Neural progenitor cell (in vitro differentiated cells): ENCODE measurements around the gene P2RX7. TPM values are rescaled to one million over a fixed set of nuclear protein-coding genes. Genes with fewer than 3 reads are reported as not detected.

Experiments
- DNase-seq: peaks from one replicate; pipeline ENCODE4 v3.0.0-alpha.2; 2016; ENCODE audit warnings: low spot score
- H2AFZ ChIP-seq: fragments of 200-600 bp; sonication (generic); replicated peaks from 2 replicates; pipeline ENCODE4 v1.6.1; 2016; ENCODE audit warnings: antibody characterized with exemption
- H3F3A ChIP-seq: fragments of 200-600 bp; sonication (generic); 2 replicates; pipeline ENCODE4 v1.6.1; 2016; ENCODE audit warnings: antibody characterized with exemption, low read depth
- H3K27ac ChIP-seq: fragments of 200-600 bp; sonication (generic); 2 replicates; pipeline ENCODE4 v1.5.1; 2016; ENCODE audit warnings: mild to moderate bottlenecking
- H3K27me3 ChIP-seq: fragments of 200-600 bp; sonication (generic); 2 replicates; pipeline ENCODE4 v1.6.1; 2016; ENCODE audit warnings: mild to moderate bottlenecking, moderate library complexity
- H3K36me3 ChIP-seq: fragments of 200-600 bp; sonication (generic); 2 replicates; pipeline ENCODE4 v1.5.1; 2016
- H3K4me1 ChIP-seq: fragments of 200-600 bp; sonication (generic); 2 replicates; pipeline ENCODE4 v1.6.1; 2016; ENCODE audit warnings: mixed run types
- H3K4me2 ChIP-seq: fragments of 200-600 bp; sonication (generic); 2 replicates; pipeline ENCODE4 v1.6.1; 2016
- H3K4me3 ChIP-seq: fragments of 200-600 bp; sonication (generic); 2 replicates; pipeline ENCODE4 v1.5.1; 2016
- H3K79me2 ChIP-seq: fragments of 200-600 bp; sonication (generic); 2 replicates; pipeline ENCODE4 v1.6.1; 2016; ENCODE audit warnings: low read depth
- H3K9ac ChIP-seq: fragments of 200-600 bp; sonication (generic); 2 replicates; pipeline ENCODE4 v1.6.1; 2016
- H3K9me3 ChIP-seq: fragments of 200-600 bp; sonication (generic); 2 replicates; pipeline ENCODE4 v1.5.1; 2016; ENCODE audit warnings: low read depth
- H4K20me1 ChIP-seq: fragments of 200-600 bp; sonication (generic); 2 replicates; pipeline ENCODE4 v1.6.1; 2016; ENCODE audit warnings: low read depth
- H3K27ac Mint-ChIP-seq: 3 replicates; pipeline ENCODE4 v1.8.0; 2021; ENCODE audit warnings: mixed read lengths
- H3K27me3 Mint-ChIP-seq: 2 replicates; pipeline ENCODE4 v1.8.0; 2022; ENCODE audit warnings: low read depth, mild to moderate bottlenecking, inconsistent platforms, moderate library complexity, mixed read lengths; ENCODE audit not compliant: insufficient read depth
- H3K36me3 Mint-ChIP-seq: 3 replicates; pipeline ENCODE4 v1.8.0; 2021; ENCODE audit warnings: mixed read lengths
- H3K4me1 Mint-ChIP-seq: 3 replicates; pipeline ENCODE4 v1.8.0; 2021; ENCODE audit warnings: mixed read lengths
- H3K4me3 Mint-ChIP-seq: 3 replicates; pipeline ENCODE4 v1.8.0; 2021; ENCODE audit warnings: mild to moderate bottlenecking, moderate library complexity, mixed read lengths
- H3K9me3 Mint-ChIP-seq: 3 replicates; pipeline ENCODE4 v1.8.0; 2020; ENCODE audit warnings: mixed read lengths
- EZH2 ChIP-seq: fragments of 200-600 bp; sonication (generic); IDR thresholded peaks from 2 replicates; pipeline ENCODE4 v1.6.1; 2017; ENCODE audit warnings: antibody characterized with exemption, mild to moderate bottlenecking, moderate library complexity
- EZH2phosphoT487 ChIP-seq: fragments of 200-600 bp; sonication (generic); IDR thresholded peaks from 2 replicates; pipeline ENCODE4 v1.6.1; 2017; ENCODE audit warnings: antibody characterized with exemption
- total RNA-seq: library from RNA; depleted of rRNA; stranded (reverse); fragments of >200 nt; gene quantifications from 2 replicates; pipeline ENCODE4 v1.2.3, GENCODE V29; 2015; ENCODE audit warnings: low replicate concordance
- TF ChIP-seq, protein P1 (sequence below): fragments of 200-600 bp; sonication (generic); IDR thresholded peaks from 2 replicates; pipeline ENCODE4 v1.5.1; 2017; ENCODE audit warnings: antibody characterized with exemption, mild to moderate bottlenecking

Gene P2RX7
- total RNA-seq, 1 donor from 2014 or later: 0.71 TPM

- no peaks in the 10 kb centered on the region for H4K20me1 ChIP-seq
- H3K27ac ChIP-seq: no peak overlapping the region
- no peak overlapping the region for H3K27ac Mint-ChIP-seq
- no peaks in the 10 kb centered on the region for H3K27me3 ChIP-seq
- H3K4me3 ChIP-seq: no peak overlapping the region
- H3K27me3 Mint-ChIP-seq: peaks cover 2% of the 10 kb centered on the region
- H3K4me3 Mint-ChIP-seq: no peak overlapping the region
- H3K9me3 ChIP-seq: no peaks in the 10 kb centered on the region
- H3K9me3 Mint-ChIP-seq: no peaks in the 10 kb centered on the region
- DNase-seq: no peak
- H3K36me3 ChIP-seq: no peaks in the 10 kb centered on the region
- peaks cover 3% of the 10 kb centered on the region for H3K36me3 Mint-ChIP-seq
- H3K4me1 ChIP-seq: no peaks in the 10 kb centered on the region
- no peak overlapping the region for H2AFZ ChIP-seq
- no peaks in the 10 kb centered on the region for H3K79me2 ChIP-seq
- H3F3A ChIP-seq: peaks cover 7% of the 10 kb centered on the region
- H3K9ac ChIP-seq: no peak overlapping the region
- TF ChIP-seq EZH2phosphoT487 (no peak), EZH2 (no peak)
- TF ChIP-seq, protein P1, sequence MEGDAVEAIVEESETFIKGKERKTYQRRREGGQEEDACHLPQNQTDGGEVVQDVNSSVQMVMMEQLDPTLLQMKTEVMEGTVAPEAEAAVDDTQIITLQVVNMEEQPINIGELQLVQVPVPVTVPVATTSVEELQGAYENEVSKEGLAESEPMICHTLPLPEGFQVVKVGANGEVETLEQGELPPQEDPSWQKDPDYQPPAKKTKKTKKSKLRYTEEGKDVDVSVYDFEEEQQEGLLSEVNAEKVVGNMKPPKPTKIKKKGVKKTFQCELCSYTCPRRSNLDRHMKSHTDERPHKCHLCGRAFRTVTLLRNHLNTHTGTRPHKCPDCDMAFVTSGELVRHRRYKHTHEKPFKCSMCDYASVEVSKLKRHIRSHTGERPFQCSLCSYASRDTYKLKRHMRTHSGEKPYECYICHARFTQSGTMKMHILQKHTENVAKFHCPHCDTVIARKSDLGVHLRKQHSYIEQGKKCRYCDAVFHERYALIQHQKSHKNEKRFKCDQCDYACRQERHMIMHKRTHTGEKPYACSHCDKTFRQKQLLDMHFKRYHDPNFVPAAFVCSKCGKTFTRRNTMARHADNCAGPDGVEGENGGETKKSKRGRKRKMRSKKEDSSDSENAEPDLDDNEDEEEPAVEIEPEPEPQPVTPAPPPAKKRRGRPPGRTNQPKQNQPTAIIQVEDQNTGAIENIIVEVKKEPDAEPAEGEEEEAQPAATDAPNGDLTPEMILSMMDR: no peak
- no peak overlapping the region for H3K4me2 ChIP-seq
- peaks cover 6% of the 10 kb centered on the region for H3K4me1 Mint-ChIP-seq
These were observed 82.4 kb downstream of the P2RX7 start for GRCh38 chr12:121214855-121215745.

- Histone ChIP-seq H3K4me2 (no peak overlapping the region), H3K79me2 (no peaks in the 10 kb centered on the region), H3K27me3 (no peaks in the 10 kb centered on the region), H3K9ac (no peak overlapping the region), H3K9me3 (no peaks in the 10 kb centered on the region), H3F3A (no peaks in the 10 kb centered on the region), H3K36me3 (no peaks in the 10 kb centered on the region), H3K4me1 (no peaks in the 10 kb centered on the region), H4K20me1 (no peaks in the 10 kb centered on the region), H3K27ac (no peak overlapping the region), H3K4me3 (no peak overlapping the region), H2AFZ (no peak overlapping the region)
- Mint-ChIP-seq H3K4me1 (no peaks in the 10 kb centered on the region), H3K9me3 (no peaks in the 10 kb centered on the region), H3K4me3 (no peak overlapping the region), H3K27me3 (peaks cover 2% of the 10 kb centered on the region), H3K27ac (no peak overlapping the region), H3K36me3 (peaks cover 3% of the 10 kb centered on the region)
- TF ChIP-seq, protein P1: no peak
- TF ChIP-seq EZH2phosphoT487 (no peak), EZH2 (no peak)
- DNase-seq: no peak
These were observed 83.4 kb downstream of the P2RX7 start for GRCh38 chr12:121216102-121216501.

- no peak overlapping the region for H2AFZ ChIP-seq
- no peak overlapping the region for H3K9ac ChIP-seq
- H3K27me3 ChIP-seq: no peaks in the 10 kb centered on the region
- H3K4me3 ChIP-seq: no peak overlapping the region
- H3K36me3 Mint-ChIP-seq: peaks cover 3% of the 10 kb centered on the region
- H3K79me2 ChIP-seq: no peaks in the 10 kb centered on the region
- no peaks in the 10 kb centered on the region for H3K4me1 Mint-ChIP-seq
- H3F3A ChIP-seq: no peaks in the 10 kb centered on the region
- H3K36me3 ChIP-seq: no peaks in the 10 kb centered on the region
- peaks cover 2% of the 10 kb centered on the region for H3K27me3 Mint-ChIP-seq
- no peak for DNase-seq
- no peaks in the 10 kb centered on the region for H4K20me1 ChIP-seq
- no peak overlapping the region for H3K4me3 Mint-ChIP-seq
- no peak overlapping the region for H3K27ac ChIP-seq
- no peaks in the 10 kb centered on the region for H3K4me1 ChIP-seq
- TF ChIP-seq EZH2phosphoT487: no peak
- no peaks in the 10 kb centered on the region for H3K9me3 Mint-ChIP-seq
- H3K4me2 ChIP-seq: no peak overlapping the region
- H3K27ac Mint-ChIP-seq: peak overlapping the region; percentile 44
- H3K9me3 ChIP-seq: no peaks in the 10 kb centered on the region
These were observed 84.4 kb downstream of the P2RX7 start for GRCh38 chr12:121217063-121217462.

DNA sequence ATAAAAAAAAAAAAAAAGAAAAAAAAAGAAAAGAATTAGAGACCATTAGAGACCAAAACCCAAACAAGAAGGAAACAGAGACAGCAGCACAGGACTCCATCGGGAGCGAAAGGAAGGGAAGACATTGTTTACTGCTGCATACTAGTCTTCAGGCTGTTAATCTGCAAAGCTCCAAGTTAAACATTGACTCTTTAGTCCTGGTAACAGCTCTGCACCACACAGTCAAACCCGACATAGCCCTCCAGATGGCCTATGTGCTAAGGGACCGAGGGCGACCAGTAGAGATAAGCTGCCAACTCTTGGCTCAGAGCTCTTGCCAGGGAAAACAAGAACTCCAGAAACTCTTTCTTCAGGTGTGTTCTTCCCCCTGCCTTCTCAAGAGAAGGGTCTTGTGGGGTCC, 85.1 kb downstream of the P2RX7 start:
- no peaks in the 10 kb centered on the region for H3K27me3 ChIP-seq
- H3K4me3 ChIP-seq: no peak overlapping the region
- H2AFZ ChIP-seq: no peak overlapping the region
- no peaks in the 10 kb centered on the region for H3K4me1 Mint-ChIP-seq
- H3K27ac Mint-ChIP-seq: no peak overlapping the region
- H3F3A ChIP-seq: no peaks in the 10 kb centered on the region
- no peak overlapping the region for H3K4me3 Mint-ChIP-seq
- peaks cover 3% of the 10 kb centered on the region for H3K36me3 Mint-ChIP-seq
- H3K9me3 ChIP-seq: no peaks in the 10 kb centered on the region
- no peaks in the 10 kb centered on the region for H4K20me1 ChIP-seq
- H3K27ac ChIP-seq: no peak overlapping the region
- no peaks in the 10 kb centered on the region for H3K9me3 Mint-ChIP-seq
- no peak for DNase-seq
- TF ChIP-seq, protein P1: no peak
- TF ChIP-seq EZH2 (no peak), EZH2phosphoT487 (no peak)
- H3K36me3 ChIP-seq: no peaks in the 10 kb centered on the region
- no peaks in the 10 kb centered on the region for H3K4me1 ChIP-seq
- H3K4me2 ChIP-seq: no peak overlapping the region
- H3K9ac ChIP-seq: no peak overlapping the region
- H3K27me3 Mint-ChIP-seq: peaks cover 2% of the 10 kb centered on the region
- no peaks in the 10 kb centered on the region for H3K79me2 ChIP-seq
